ENCODE measurements around the gene SPRY4.

The SPRY4 gene

DNA sequence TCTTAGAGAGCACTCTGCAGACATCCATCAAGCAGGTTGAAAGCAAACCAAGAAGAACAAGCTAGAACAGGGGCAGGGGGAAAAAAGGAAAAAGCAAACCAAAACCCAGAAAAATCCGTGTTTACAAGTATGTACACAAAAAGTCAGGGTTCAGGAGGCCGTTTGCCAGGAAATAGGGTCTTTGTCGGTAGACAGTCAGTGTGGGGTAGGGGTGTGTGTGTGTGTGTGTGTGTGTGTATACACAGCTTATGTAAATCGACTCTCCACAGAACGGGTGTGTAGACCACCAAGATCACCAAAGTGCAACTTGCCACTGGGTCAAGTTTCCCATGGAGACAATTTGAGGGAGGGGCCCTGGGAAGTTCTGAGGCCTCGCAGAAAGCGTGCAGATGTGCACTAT, 13.1 kb downstream of the SPRY4 start:
- Mint-ChIP-seq H3K4me1 (peaks cover 87% of the 10 kb centered on the region), H3K9me3 (no peaks in the 10 kb centered on the region), H3K36me3 (ENCODE audit: low read depth) (peaks cover 75% of the 10 kb centered on the region), H3K27me3 (ENCODE audit: low read depth, poor library complexity) (no peaks in the 10 kb centered on the region), H3K27ac (peak overlapping the region; percentile 93), H3K4me3 (no peak overlapping the region)
- DNase-seq: no peak
- TF ChIP-seq, protein P1, sequence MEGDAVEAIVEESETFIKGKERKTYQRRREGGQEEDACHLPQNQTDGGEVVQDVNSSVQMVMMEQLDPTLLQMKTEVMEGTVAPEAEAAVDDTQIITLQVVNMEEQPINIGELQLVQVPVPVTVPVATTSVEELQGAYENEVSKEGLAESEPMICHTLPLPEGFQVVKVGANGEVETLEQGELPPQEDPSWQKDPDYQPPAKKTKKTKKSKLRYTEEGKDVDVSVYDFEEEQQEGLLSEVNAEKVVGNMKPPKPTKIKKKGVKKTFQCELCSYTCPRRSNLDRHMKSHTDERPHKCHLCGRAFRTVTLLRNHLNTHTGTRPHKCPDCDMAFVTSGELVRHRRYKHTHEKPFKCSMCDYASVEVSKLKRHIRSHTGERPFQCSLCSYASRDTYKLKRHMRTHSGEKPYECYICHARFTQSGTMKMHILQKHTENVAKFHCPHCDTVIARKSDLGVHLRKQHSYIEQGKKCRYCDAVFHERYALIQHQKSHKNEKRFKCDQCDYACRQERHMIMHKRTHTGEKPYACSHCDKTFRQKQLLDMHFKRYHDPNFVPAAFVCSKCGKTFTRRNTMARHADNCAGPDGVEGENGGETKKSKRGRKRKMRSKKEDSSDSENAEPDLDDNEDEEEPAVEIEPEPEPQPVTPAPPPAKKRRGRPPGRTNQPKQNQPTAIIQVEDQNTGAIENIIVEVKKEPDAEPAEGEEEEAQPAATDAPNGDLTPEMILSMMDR (IDR thresholded peaks at IDR 0.05): no peak

DNA sequence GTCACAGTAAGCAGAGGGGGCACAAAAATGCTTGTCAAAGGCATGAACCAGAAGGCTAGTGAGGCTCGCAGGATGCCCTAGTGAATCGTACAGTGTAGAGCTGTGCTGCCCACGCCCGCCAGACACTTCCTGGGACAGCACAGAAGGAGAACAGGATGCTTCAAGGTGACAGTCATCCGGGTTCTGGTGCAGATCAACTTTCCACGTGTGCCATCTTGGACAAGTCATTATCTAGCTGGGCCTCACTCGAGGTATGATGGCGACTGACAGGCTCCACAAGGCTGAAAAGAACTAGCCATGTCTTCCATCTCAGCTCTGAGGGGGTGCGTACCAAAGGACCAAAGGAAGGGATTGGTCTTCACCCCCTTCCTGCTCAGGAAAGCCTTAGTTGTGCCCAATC, 14.0 kb downstream of the SPRY4 start:
- Mint-ChIP-seq H3K27ac (peak overlapping the region; percentile 79), H3K9me3 (no peaks in the 10 kb centered on the region), H3K4me1 (peaks cover 78% of the 10 kb centered on the region), H3K27me3 (ENCODE audit: low read depth, poor library complexity) (no peaks in the 10 kb centered on the region), H3K36me3 (ENCODE audit: low read depth) (peaks cover 75% of the 10 kb centered on the region), H3K4me3 (no peak overlapping the region)
- DNase-seq: no peak
- TF ChIP-seq, protein P1 (IDR thresholded peaks at IDR 0.05): no peak

DNA sequence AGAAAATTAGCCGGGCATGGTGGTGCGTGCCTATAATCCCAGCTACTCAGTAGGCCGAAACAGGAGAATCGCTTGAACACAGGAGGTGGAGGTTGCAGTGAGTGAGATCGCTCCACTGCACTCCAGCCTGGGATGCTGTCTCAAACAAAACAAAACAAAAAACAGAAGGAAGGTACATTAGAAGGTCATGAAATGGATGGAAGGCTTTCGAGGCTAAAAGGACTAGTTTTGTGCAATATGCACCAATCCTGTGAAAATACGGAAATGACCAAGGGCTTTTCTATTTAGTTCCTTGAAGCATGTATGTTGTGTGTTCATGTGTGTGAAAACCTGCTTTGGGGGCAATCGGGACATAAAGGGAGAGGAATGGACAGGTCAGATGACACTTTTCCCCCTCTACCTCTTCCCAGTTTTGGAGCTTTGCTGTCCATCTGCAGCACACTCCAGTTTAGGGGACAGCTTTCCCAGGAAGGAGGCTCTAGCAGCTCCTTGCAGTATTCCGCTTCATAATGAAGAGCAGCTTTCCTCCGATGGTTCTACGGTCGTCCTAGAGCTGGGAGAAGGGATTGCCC, 15.0 kb downstream of the SPRY4 start:
- H3K27ac Mint-ChIP-seq: peak overlapping the region; percentile 87
- H3K4me1 Mint-ChIP-seq: peaks cover 71% of the 10 kb centered on the region
- H3K36me3 Mint-ChIP-seq (ENCODE audit: low read depth): peaks cover 68% of the 10 kb centered on the region
- H3K9me3 Mint-ChIP-seq: no peaks in the 10 kb centered on the region
- TF ChIP-seq, protein P1 (IDR thresholded peaks at IDR 0.05): no peak
- no peaks in the 10 kb centered on the region for H3K27me3 Mint-ChIP-seq (ENCODE audit: low read depth, poor library complexity)
- DNase-seq: no peak
- H3K4me3 Mint-ChIP-seq: peak overlapping the region; percentile 5

DNA sequence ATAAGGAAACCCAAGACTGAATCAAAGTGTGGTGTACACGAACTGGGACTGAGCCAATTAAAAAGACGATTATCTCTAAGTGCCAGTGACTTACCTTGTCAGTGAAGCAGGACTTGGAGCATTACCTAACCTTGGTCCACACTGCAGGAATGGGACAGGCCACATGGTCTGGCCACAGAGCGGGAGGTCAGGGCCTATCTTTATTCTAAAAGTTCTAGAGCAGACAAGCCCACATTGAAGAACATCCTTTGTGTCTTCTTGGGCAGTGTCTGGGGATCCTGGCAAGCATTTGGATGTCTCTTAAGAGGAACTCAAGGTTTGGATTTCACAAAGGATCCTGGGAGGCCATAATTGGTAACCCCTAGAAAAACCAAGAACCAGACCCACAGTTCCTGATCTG, 16.5 kb downstream of the SPRY4 start:
- TF ChIP-seq, protein P1 (IDR thresholded peaks at IDR 0.05): no peak
- peaks cover 59% of the 10 kb centered on the region for H3K36me3 Mint-ChIP-seq (ENCODE audit: low read depth)
- no peaks in the 10 kb centered on the region for H3K27me3 Mint-ChIP-seq (ENCODE audit: low read depth, poor library complexity)
- no peaks in the 10 kb centered on the region for H3K9me3 Mint-ChIP-seq
- H3K4me1 Mint-ChIP-seq: peaks cover 74% of the 10 kb centered on the region
- no peak for DNase-seq
- H3K4me3 Mint-ChIP-seq: no peak overlapping the region
- H3K27ac Mint-ChIP-seq: no peak overlapping the region

DNA sequence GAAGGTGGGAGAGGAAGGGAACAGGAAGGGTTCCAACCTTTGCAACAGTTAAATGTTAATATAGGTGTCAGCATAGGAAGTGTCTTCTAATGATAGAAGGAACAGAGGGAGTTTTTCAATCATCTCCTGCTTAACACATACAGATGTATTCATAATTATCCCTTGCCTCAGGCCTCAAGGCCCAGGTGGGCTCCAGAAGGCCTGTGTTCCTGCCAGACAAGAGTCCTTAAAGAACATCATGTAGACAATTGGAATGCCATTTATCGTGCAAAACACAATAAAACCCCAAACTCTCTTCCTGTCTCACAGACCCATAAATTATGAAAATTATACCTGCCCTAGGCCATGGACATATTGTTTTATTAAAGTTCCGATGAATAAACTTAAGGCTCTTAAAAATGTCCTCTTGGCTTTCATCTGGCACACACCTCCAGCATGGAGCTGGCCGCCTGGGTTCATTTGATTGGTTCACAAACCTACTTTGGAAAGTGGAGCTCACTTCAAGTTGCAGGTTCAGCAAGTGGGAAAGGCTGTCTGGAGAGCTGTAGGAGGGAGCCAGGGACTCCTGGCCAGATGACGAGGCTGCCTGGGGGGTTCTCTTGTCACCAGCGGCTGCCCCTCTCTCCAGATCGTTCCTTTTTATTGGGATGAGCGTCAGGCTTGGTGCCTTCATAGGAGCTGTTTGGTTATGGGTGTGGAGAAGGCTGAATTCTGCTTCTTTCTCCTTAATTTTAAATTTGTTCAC, 17.5 kb downstream of the SPRY4 start:
- peak overlapping the region; percentile 82 for H3K27ac Mint-ChIP-seq
- H3K4me3 Mint-ChIP-seq: no peak overlapping the region
- TF ChIP-seq, protein P1 (IDR thresholded peaks at IDR 0.05): no peak
- peaks cover 66% of the 10 kb centered on the region for H3K4me1 Mint-ChIP-seq
- H3K27me3 Mint-ChIP-seq (ENCODE audit: low read depth, poor library complexity): no peaks in the 10 kb centered on the region
- no peaks in the 10 kb centered on the region for H3K9me3 Mint-ChIP-seq
- DNase-seq: no peak
- peaks cover 49% of the 10 kb centered on the region for H3K36me3 Mint-ChIP-seq (ENCODE audit: low read depth)

DNA sequence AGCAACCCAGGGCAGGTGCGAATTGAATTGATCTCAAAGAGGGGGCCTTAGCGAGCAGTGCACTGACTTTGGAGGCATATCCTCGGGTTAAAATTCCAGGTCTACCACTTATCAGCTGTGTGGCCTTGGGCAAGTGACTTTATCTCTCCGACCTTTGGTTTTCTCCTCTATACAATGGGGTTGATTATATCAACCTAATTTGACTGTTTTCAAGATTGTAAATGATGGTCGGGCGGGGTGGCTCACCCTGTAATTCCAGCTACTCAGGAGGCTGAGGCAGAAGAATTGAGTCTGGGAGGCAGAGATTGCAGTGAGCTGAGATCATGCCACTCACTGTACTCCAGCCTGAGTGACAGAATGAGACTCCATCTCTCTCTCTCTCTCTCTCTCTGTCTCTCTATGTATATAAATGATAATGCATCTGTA, 18.7 kb downstream of the SPRY4 start:
- Mint-ChIP-seq H3K4me1 (peaks cover 63% of the 10 kb centered on the region), H3K9me3 (no peaks in the 10 kb centered on the region), H3K36me3 (ENCODE audit: low read depth) (peaks cover 38% of the 10 kb centered on the region), H3K27me3 (ENCODE audit: low read depth, poor library complexity) (no peaks in the 10 kb centered on the region), H3K4me3 (no peak overlapping the region), H3K27ac (no peak overlapping the region)
- TF ChIP-seq, protein P1 (IDR thresholded peaks at IDR 0.05): no peak
- DNase-seq: no peak

Measured in nephron progenitor cell (in vitro differentiated cells).